Keratinocyte (primary cell): ENCODE data around the gene VPS26A. TPM values are rescaled to one million over a fixed set of nuclear protein-coding genes. Genes with fewer than 3 reads are reported as not detected.

ENCODE experiments used
- DNase-seq: peaks from one replicate; pipeline ENCODE4 v3.0.0-alpha.2; 2011; ENCODE audit warnings: low read depth, missing footprints, low spot score
- FAIRE-seq: peaks from 2 replicates; lab custom pipeline; 2011; peaks lifted over from hg19 to GRCh38; lab: Jason Lieb, UNC
- H2AFZ ChIP-seq: 2 replicates; pipeline ENCODE4 v1.6.0; 2012; ENCODE audit warnings: low read length, control low read depth, inconsistent platforms; ENCODE audit not compliant: control insufficient read depth
- H3K27ac ChIP-seq: 2 replicates; pipeline ENCODE4 v1.5.1; 2011; ENCODE audit warnings: low read length; ENCODE audit not compliant: control insufficient read depth, insufficient read depth
- H3K27me3 ChIP-seq: 3 replicates; pipeline ENCODE4 v1.6.0; 2011; ENCODE audit warnings: low read length; ENCODE audit not compliant: control insufficient read depth, insufficient read depth; ENCODE audit errors: extremely low read depth
- H3K36me3 ChIP-seq, 2 experiments: 2 replicates in 1 of 2; 3 replicates in 1 of 2; pipeline ENCODE4 v1.5.1; 2011; ENCODE audit warnings: low read length in 2 of 2, mild to moderate bottlenecking in 1 of 2; ENCODE audit not compliant: control insufficient read depth in 2 of 2, insufficient read depth in 2 of 2; ENCODE audit errors: extremely low read depth in 1 of 2
- H3K4me1 ChIP-seq: 3 replicates; pipeline ENCODE4 v1.5.1; 2011; ENCODE audit warnings: low read length; ENCODE audit not compliant: control insufficient read depth, insufficient read depth; ENCODE audit errors: extremely low read depth
- H3K4me2 ChIP-seq: 3 replicates; pipeline ENCODE4 v1.6.0; 2011; ENCODE audit warnings: low read depth, low read length; ENCODE audit not compliant: control insufficient read depth, insufficient read depth; ENCODE audit errors: extremely low read depth
- H3K4me3 ChIP-seq, 3 experiments: fragments of 200-600 bp in 1 of 3; sonication (generic) in 1 of 3; 2 replicates in 2 of 3; 3 replicates in 1 of 3; pipeline ENCODE4 v1.5.1; 2011 to 2016; ENCODE audit warnings: low read length in 3 of 3, mild to moderate bottlenecking in 3 of 3, control low read depth in 2 of 3, inconsistent platforms in 1 of 3, low read depth in 1 of 3, mixed read lengths in 1 of 3, mixed run types in 1 of 3, moderate library complexity in 1 of 3; ENCODE audit not compliant: control insufficient read depth in 2 of 3, insufficient read depth in 2 of 3; ENCODE audit errors: extremely low read depth in 1 of 3
- H3K79me2 ChIP-seq: 2 replicates; pipeline ENCODE4 v1.6.0; 2012; ENCODE audit warnings: low read length; ENCODE audit not compliant: control insufficient read depth, insufficient read depth
- H3K9ac ChIP-seq: 3 replicates; pipeline ENCODE4 v1.6.0; 2011; ENCODE audit warnings: low read length; ENCODE audit not compliant: control insufficient read depth, insufficient read depth; ENCODE audit errors: extremely low read depth
- H3K9me1 ChIP-seq: 3 replicates; pipeline ENCODE4 v1.6.0; 2011; ENCODE audit warnings: low read length; ENCODE audit not compliant: control insufficient read depth, insufficient read depth; ENCODE audit errors: extremely low read depth
- H3K9me3 ChIP-seq: 2 replicates; pipeline ENCODE4 v1.5.1; 2012; ENCODE audit warnings: low read depth, low read length; ENCODE audit not compliant: control insufficient read depth
- H4K20me1 ChIP-seq: 3 replicates; pipeline ENCODE4 v1.6.0; 2011; ENCODE audit warnings: low read length; ENCODE audit not compliant: control insufficient read depth, insufficient read depth; ENCODE audit errors: extremely low read depth
- EZH2 ChIP-seq: IDR thresholded peaks from one replicate; pipeline ENCODE4 v1.6.1; 2012; ENCODE audit warnings: inconsistent platforms, mild to moderate bottlenecking, low read length, moderate library complexity
- dilution Hi-C: fragments of 300-500 bp; cut with MboI; formaldehyde crosslinking; loops from one replicate; pipeline ENCODE4 v1.7.0; 2020; ENCODE audit warnings: low sequenced_read_pairs; ENCODE audit not compliant: extremely low pct_ligation_motif_present
- polyA plus RNA-seq, 5 experiments: library from polyadenylated mRNA; depleted of rRNA in 3 of 5; stranded (reverse) in 3 of 5; stranded (forward) in 1 of 5; unstranded in 1 of 5; fragments of >200 nt; gene quantifications; 1 replicate in 1 of 5; 2 replicates in 3 of 5; 3 replicates in 1 of 5; pipeline versions ENCODE4 v1.2.1 to v1.2.3, GENCODE V29; 2011 to 2012; ENCODE audit warnings: missing spikeins in 2 of 5, low read depth in 1 of 5, low replicate concordance in 1 of 5
- TF ChIP-seq, protein P1 (sequence below), 3 experiments: IDR thresholded peaks in 1 of 3; conservative IDR thresholded peaks in 1 of 3; optimal IDR thresholded peaks in 1 of 3; 2 replicates in 2 of 3; 3 replicates in 1 of 3; pipeline versions ENCODE3 to v1.5.1; 2011; ENCODE audit warnings: low read length in 3 of 3, mild to moderate bottlenecking in 3 of 3, moderate library complexity in 2 of 3, control low read depth in 1 of 3, inconsistent platforms in 1 of 3; ENCODE audit not compliant: insufficient read depth in 2 of 3; ENCODE audit errors: extremely low read depth in 1 of 3

The VPS26A gene
- polyA plus RNA-seq, 1 donor (not counting 4 experiments of a cell fraction or from before 2014, with no cell fraction given): 64.3 TPM

DNA sequence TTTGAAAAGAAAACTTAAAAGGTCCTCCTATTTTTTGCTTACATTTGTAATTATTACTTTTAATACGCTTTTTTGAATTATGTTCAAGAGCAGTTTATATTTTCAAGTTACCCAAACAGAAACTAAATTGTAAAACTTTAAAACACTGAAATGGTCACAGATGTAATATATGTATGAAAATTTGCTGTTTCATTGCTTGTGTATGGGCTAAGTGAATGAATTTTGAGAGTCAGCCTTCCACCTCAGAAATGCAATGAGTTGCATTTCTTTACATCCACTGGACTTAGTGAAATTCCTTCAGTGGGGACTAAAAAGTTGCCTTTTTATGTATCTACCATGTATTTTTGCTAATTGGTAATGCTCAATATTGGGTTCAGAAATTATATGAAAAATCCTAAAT is 1.6 kb downstream of the VPS26A start:
- Histone ChIP-seq H3K9ac (peak overlapping the region; percentile 94), H3K36me3 (no peaks in the 10 kb centered on the region), H3K4me2 (peak overlapping the region; percentile 83), H3K4me1 (peaks cover 4% of the 10 kb centered on the region), H3K4me3 (peak overlapping the region; percentile 78 to 98 (median 86)), H3K27me3 (no peaks in the 10 kb centered on the region), H3K9me1 (no peaks in the 10 kb centered on the region), H4K20me1 (no peaks in the 10 kb centered on the region), H2AFZ (no peak overlapping the region), H3K9me3 (no peaks in the 10 kb centered on the region), H3K27ac (peak overlapping the region; percentile 92), H3K79me2 (peaks cover 63% of the 10 kb centered on the region)
- TF ChIP-seq, protein P1, sequence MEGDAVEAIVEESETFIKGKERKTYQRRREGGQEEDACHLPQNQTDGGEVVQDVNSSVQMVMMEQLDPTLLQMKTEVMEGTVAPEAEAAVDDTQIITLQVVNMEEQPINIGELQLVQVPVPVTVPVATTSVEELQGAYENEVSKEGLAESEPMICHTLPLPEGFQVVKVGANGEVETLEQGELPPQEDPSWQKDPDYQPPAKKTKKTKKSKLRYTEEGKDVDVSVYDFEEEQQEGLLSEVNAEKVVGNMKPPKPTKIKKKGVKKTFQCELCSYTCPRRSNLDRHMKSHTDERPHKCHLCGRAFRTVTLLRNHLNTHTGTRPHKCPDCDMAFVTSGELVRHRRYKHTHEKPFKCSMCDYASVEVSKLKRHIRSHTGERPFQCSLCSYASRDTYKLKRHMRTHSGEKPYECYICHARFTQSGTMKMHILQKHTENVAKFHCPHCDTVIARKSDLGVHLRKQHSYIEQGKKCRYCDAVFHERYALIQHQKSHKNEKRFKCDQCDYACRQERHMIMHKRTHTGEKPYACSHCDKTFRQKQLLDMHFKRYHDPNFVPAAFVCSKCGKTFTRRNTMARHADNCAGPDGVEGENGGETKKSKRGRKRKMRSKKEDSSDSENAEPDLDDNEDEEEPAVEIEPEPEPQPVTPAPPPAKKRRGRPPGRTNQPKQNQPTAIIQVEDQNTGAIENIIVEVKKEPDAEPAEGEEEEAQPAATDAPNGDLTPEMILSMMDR (optimal IDR thresholded peaks at IDR 0.05 in 1 of 3, IDR thresholded peaks at IDR 0.05 in 1 of 3, conservative IDR thresholded peaks at IDR 0.05 in 1 of 3; ENCODE audit: extremely low read depth in 1 of 3, insufficient read depth in 2 of 3, low read length in 3 of 3): no peak
- no peak for TF ChIP-seq EZH2
- DNase-seq (no peak), FAIRE-seq (no peak)
- dilution Hi-C loops: no loop called here

DNA sequence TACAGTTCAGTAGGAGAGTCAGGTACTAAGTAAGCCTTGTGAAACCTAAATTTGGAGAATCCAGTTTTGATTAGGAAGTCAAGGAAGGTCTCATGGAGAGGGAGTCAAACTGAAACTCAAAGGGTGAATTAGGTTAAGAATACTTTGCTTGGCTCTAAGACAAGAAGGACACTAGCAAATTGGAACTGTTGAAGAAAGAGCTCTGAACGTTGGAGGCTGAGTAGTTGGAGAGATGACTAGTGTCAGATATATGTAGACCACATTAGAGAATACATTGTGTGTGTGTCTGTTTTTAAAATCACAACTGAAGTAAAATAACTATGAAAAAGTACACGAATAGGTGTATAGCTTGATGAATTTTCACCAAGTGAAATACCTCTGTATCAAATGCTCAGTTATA is 6.3 kb downstream of the VPS26A start:
- FAIRE-seq: peak; percentile 65
- H3K79me2 ChIP-seq: peaks cover 83% of the 10 kb centered on the region
- no peak for TF ChIP-seq EZH2
- TF ChIP-seq, protein P1 (optimal IDR thresholded peaks at IDR 0.05 in 1 of 3, IDR thresholded peaks at IDR 0.05 in 1 of 3, conservative IDR thresholded peaks at IDR 0.05 in 1 of 3; ENCODE audit: extremely low read depth in 1 of 3, insufficient read depth in 2 of 3, low read length in 3 of 3): no peak

More for the DNA sequence above, 6.3 kb downstream of the VPS26A start:
- Histone ChIP-seq H3K27ac (no peak overlapping the region), H3K4me1 (no peaks in the 10 kb centered on the region), H3K4me2 (no peak overlapping the region), H3K4me3 (no peak overlapping the region), H2AFZ (no peak overlapping the region), H3K27me3 (no peaks in the 10 kb centered on the region), H4K20me1 (no peaks in the 10 kb centered on the region), H3K9me3 (no peaks in the 10 kb centered on the region), H3K9me1 (no peaks in the 10 kb centered on the region), H3K9ac (no peak overlapping the region), H3K36me3 (peaks cover 5 to 6% of the 10 kb centered on the region in 2 experiments)
- dilution Hi-C loops: no loop called here
- no peak for DNase-seq
